Left colon (tissue), 2 donors: Measurements from ENCODE around the gene ESRP2. TPM values are rescaled to one million over a fixed set of nuclear protein-coding genes. Genes with fewer than 3 reads are reported as not detected.

Experiments used
- ATAC-seq: fragments of 200-7000 bp; cut with Tn5 transposase; one replicate; pipeline ENCODE4 v1.9.1; 2020; ENCODE audit warnings: mild to moderate bottlenecking, moderate library complexity
- DNase-seq, 2 donors: peaks; one replicate each; pipeline ENCODE4 v3.0.0-alpha.2; 2020
- intact Hi-C, 2 donors: fragments of 100-400 bp; cut with DNase I in 1 of 2; cut with micrococcal nuclease in 1 of 2; formaldehyde crosslinking; loops; one replicate each; pipeline versions ENCODE4 v1.11.2 to v1.14.0; 2022; cut with DNase I, micrococcal nuclease
- total RNA-seq, 2 donors: library from RNA; stranded (reverse); fragmentation: NEBNext Ultra II Directional; extraction: Animal tissue kit (Norgen Biotek cat#: 25700); gene quantifications; one replicate each; pipeline ENCODE4 v1.2.1, GENCODE V29; 2021
- donor health status: DM: no; HTN: no; CAD: no.
- donor health status: DM: yes; HTN: yes; CAD: no.

The ESRP2 gene
- total RNA-seq, 2 donors from 2014 or later, result 87.5 to 120 TPM

DNA sequence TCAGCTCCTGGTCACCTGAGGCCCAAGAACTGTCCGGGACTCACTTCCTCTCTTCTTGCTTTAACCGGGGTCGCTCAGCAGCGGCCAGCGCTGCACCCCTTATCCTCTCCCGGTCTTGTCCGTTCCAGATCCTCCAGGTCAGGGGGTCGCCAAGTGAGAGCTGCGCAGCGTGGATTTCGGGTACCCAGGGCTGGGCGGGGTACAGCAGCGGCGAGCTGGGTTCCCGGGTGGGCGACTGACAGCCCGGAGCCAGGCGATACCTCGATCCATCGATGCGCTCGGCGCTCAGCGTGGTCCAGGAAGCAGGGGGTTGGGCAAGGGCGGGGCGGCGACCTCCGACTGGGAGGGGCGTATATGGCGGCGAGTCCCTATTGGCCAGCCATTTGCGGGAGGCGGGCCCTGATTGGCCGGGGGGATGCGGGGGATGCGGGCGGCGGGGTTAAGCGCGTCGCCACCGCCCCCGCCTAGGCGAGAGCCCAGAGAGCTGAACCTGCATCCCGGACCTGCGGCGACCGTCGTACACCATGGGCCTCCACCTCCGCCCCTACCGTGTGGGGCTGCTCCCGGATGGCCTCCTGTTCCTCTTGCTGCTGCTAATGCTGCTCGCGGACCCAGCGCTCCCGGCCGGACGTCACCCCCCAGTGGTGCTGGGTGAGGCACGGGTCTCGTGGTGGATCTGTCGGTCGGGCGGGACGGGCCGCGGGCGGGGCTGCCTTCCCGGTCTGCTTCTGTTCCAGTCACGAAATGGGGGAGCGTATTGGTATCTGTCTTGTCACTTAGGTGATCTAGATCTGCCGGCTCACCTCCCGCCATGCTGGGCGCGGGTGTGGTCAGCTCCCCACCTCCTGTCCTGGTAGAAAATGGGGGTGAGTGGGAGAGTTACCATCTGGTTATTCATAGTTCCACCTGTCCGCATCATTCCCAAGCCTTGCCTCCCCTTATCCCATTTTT lies 9.3 kb upstream of the ESRP2 start, which contains the start of gene PLA2G15:
Gene PLA2G15 (plus strand): TSS at position 471 of the 951 bp plus-strand sequence. CDS start 54 bp downstream, at position 525.
- ATAC-seq (peak; percentile 95), DNase-seq (peak; percentile 97 to 99)
- intact Hi-C loops, result loop anchor here in 1 of 2 donors (5.0 kb wide), 1 partner anchor 87 kb away; no protein-coding TSS in a partner anchor

GRCh38 chr16:68244481-68244902 lies 8.6 kb upstream of the ESRP2 start:
- intact Hi-C loops, result loop anchor here in 1 of 2 donors (5.0 kb wide), 1 partner anchor 88 kb away; no protein-coding TSS in a partner anchor
- ATAC-seq, result peak; percentile 6

DNA sequence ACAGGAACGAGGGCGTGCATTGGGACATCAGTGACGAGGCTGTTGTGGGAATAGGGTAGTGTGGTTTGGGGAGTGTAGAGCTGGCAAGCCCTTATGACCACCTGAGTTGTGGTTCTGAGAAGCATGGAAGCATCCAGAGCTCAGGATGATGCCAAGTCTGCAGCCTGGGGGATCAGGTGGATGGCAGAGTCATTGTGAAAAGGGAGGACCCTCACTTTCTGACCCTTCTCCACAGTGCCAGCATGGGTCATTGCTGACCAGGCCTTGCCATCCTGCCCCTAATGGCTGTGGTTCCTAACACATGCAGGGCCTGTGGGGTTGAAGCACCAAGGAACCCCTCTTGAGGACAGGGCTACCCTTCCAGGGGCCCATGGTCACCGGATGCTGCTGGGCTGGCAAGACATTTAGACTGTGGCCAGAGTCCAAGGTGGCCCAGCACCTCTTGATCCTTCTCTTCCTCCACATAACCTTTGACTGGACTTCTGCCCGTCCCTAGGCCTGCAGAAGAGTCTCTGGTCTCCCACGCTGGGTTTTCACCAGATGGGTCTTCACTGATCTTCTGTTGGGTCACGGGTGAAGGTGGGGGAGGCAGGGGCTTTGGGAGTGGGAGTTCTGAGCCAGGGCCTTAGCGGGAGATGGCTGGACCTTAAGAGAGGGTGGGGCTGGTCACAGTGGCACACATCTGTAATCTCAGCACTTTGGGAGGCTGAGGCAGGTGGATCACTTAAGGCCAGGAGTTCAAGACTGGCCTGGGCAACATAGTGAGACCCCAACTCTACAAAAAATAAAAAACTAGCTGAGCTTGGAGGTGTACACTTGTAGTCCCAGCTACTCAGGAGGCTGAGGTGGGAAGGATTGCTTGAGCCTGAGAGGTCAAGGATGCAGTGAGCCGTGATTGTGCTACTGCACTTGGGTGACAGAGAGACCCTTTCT lies 7.3 kb upstream of the ESRP2 start:
- ATAC-seq (no peak), DNase-seq (no peak)
- intact Hi-C loops, result loop anchor here in 1 of 2 donors (5.0 kb wide), 1 partner anchor 89 kb away; no protein-coding TSS in a partner anchor

More at GRCh38 chr16:68244481-68244902, 8.6 kb upstream of the ESRP2 start:
- no peak for DNase-seq

GRCh38 chr16:68242085-68242484 lies 6.2 kb upstream of the ESRP2 start:
- intact Hi-C loops, result loop anchor here in 1 of 2 donors (5.0 kb wide), 1 partner anchor 90 kb away; no protein-coding TSS in a partner anchor
- ATAC-seq (no peak), DNase-seq (no peak)

DNA sequence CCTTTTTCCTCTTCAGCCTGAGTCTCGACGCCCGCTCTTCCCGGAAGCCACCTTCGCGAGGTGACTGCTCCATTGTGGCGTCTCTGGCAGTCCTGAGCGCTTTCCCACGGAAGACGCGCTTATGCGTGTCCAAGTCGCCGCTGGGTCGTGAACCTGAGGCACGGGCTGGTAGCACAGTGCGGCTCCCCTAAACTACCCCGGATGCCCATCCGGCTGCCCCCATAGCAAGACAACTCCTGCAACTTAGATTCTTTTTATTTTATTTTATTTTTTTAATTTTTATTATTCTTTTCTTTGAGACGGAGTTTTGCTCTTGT lies 2.1 kb upstream of the ESRP2 start:
- ATAC-seq (no peak), DNase-seq (no peak)
- intact Hi-C loops, result no loop called here

DNA sequence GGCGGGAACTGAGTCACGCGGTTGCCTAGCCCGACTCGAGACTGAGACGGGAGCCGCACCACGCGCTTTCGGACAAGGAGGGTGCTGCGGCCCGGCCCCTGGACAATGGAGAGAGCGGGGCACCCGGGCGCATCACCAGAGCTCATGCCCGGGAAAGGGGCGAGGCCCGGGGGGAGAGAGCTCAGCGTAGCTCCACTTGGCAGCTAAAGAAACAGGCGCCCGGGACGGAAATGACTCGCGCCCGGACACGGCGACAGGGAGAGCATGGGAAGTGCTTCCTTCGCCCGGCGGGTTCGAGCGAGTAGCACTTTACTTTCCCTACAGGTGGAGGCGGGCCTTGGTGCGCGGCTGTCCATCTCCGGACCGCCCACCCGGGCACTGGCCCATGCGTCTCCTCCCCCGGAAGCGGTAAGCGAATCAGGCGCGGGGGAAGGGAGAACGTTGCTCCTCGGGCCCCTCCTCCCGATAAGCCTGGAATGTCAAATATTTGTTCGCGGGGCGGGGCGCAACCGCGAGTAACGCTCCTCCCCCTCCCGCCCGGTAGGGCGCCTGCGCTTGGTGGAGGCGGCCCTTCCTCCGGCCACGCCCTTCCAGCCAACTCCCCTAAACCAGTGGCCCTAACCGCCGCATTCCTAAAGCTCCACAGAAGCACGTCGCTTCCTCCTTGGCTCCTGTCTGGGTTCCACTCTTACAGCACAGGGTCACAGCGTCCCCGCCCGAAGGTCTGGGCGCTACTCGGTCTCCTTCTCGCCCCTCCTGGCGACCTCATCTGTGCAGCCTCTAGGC lies 1.5 kb upstream of the ESRP2 start:
- DNase-seq (peak; percentile 98 to 99), ATAC-seq (peak; percentile 59)
- intact Hi-C loops, result no loop called here

DNA sequence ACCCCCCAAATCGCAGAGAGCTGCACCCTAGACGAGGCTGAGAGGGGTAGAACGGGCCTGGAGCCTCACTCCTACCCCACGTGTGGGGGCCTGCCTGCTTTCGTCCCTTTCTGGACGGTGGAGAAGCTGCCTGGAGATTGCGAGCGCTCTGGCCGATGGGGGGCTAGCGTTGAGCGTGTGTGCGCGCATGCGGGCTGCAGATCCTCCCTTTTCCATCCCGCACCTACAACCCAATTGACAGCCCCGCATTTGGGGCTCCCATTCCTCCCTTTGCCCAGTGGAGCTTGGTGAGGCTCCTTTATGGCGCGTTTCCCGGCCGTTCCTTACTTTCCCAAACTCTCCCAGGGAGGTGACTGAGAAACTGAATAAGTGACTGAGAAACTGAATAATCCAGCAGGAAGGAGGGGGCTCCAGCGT lies 907 bp upstream of the ESRP2 start:
- intact Hi-C loops, result no loop called here
- DNase-seq (peak in 1 of 2 donors; percentile 54), ATAC-seq (no peak)

DNA sequence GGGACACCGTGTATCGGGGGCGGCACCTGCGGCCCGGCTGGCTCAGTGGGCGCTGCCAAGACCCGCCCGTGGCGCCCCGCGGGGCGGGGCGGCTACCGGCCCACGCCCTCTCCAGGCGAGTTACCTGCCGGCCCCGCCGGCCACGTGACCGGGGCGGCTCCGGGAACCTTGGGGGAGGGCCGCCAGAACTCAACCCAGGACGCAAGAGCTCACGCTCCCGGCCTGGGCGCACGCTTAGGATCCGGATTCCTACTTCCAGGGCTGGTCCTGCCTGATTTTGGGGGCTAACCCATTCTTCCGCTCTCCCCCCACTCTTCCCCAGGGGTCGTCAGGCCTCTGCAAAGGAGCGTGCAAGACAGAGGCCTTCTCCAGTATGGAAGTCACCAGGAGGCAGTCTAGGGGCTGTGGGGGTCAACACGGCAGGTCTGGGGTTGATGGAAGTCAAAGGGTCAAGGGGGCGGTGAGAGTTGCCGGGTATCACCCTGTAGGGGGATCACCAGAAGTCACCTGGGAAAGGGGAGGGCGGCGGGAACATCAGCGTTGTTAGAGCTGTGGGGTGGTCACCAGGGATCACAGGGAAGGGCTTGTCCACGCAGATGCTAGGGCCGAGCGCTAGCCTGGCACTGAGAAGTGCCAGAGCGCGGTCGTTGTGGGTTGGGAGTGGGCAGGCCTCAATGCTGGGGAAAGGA lies 354 bp upstream of the ESRP2 start:
- intact Hi-C loops, result no loop called here
- peak; percentile 53 for ATAC-seq
- peak; percentile 89 to 91 for DNase-seq

DNA sequence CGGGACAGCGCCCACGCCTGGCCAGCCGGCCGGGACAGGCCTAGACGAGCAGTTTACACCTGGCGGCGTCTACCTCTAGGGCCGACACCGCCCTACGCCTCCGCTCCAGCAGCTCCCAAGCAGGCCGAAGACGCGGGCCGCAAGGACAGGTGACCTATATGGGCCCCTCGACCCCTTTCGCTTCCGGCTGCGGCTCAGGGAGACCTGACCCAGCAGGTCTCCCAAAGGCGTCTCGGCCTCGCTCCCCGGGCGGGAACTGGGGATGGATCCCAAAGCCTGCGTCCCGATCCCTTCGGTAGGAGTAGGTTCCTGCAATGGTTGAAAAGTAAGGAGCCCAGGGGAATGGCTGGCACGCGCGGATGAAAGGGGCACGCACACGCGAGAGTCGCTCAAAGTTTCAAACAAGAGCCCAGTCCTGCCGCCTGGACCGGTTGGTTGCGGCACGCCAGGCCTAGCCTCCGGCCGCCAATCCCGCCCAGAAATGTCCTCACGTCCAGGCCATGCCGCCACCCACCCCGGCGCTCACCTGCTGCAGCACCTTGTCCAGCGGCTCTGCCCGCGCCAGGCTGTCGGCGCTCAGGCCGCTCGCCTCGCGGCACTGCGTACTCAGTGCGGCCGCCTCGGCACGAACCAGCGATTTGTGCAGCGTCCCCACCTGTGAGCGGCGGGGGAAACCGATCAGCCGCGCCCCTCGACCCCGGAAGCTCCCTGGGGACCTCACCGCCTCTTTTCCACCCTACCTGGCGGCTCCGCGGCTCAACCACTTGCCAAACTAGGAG lies 630 bp downstream of the ESRP2 start:
- intact Hi-C loops, result no loop called here
- ATAC-seq, result peak; percentile 24
- DNase-seq, result peak; percentile 46 to 59

GRCh38 chr16:68234188-68235107 lies 1.5 kb downstream of the ESRP2 start:
- DNase-seq (peak; percentile 97), ATAC-seq (peak; percentile 50)
- intact Hi-C loops, result no loop called here

- ATAC-seq (no peak), DNase-seq (no peak)
- intact Hi-C loops, result no loop called here
Observed at GRCh38 chr16:68233835-68234187, 2.1 kb downstream of the ESRP2 start.

DNA sequence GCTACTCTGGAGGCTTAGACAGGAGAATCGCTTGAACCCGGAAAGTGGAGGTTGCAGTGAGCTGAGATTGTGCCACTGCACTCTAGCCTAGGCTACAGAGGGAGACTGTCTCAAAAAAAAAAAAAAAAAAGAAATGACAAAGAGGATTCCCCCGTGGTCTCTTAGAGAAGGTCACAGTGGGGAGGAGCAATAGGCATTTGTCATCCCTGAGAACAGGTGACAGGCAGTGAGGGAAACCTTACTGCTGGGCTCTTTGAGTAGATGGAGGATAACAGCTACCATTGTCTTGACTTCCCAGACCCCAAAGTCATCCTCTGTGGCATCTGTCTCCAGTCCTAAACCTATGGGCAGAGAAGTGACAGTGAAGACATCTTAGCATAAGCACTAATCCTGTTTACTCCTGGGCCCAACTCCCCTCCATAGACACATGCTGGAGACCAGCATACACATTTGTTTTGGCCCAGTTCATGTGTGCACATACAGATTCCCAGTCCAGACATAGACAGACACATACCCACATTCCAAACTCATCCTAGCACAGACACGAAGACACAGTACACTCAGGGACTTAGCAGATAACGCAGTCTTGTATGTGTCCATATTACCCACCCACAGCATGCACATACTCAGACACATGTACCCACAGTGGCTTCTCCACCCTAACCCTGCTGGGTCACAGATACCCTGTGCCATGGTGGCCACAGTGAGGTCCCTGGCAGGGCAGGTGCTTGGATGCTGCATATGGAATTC lies 2.7 kb downstream of the ESRP2 start:
- intact Hi-C loops, result no loop called here
- ATAC-seq (no peak), DNase-seq (no peak)

DNA sequence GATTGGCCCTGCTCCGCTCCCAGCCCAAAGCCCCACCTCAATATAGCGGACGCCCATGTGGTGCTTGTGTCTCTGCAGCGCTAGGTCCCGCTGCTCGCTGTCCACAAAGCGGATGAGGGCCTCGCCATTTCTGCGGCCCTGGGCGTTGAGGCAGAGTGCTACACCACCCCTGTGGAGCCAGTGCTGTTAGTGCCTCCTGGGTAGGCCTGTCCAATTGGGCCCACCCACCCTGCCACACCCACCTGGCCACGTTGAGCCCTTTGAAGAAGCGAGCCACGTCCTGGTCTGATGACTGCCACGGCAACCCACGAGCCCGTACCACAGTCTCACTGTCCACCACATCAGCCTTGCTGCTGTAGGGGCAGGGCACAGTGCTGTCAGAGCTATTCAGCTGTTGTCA lies 3.6 kb downstream of the ESRP2 start:
- ATAC-seq (no peak), DNase-seq (peak; percentile 35 to 40)
- intact Hi-C loops, result no loop called here

DNA sequence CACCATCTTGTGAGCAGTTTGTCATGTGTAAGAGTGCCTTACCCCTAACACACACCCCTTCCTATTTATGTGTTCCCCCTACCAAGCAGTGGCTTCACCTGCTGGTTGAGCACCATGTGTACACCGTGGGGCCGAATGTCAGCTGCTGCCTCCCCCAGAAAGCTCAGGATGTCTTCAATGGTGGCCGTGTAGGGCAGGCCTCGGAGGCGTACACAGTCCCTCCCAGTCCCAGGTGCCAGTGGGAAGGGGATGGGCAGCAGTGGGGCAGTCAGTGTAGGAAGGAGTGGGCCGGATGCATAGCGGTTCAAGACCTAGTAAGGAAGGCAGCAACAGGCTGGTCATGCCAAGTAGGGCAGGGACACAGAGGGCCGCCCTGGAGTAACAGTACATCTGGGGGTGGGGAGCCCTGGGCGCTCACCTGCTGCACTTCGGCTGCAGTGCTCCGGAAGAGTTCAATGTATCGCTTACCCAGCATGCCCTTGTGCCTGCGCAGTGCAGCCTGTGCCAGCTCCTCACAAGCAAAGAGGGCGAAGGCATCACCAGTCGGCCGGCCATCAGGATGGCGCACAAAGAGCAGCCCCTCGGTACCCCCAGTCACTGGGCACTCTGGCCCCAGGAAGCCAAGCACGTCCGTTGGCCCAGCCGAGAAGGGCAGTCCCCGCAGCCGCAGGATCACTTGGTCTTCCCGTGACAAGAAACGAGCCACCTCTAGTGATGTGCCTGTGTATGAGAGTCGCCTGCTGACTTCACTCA lies 4.4 kb downstream of the ESRP2 start:
- ATAC-seq (no peak), DNase-seq (no peak)
- intact Hi-C loops, result no loop called here

GRCh38 chr16:68230956-68231355 lies 5.0 kb downstream of the ESRP2 start:
- ATAC-seq, result no peak
- intact Hi-C loops, result no loop called here
- DNase-seq, result no peak
